ENCODE data around the gene LMAN1L.

Gene LMAN1L

GRCh38 chr15:74817370-74817737, 4.7 kb downstream of the LMAN1L start:
- DNase-seq: no peak

DNA sequence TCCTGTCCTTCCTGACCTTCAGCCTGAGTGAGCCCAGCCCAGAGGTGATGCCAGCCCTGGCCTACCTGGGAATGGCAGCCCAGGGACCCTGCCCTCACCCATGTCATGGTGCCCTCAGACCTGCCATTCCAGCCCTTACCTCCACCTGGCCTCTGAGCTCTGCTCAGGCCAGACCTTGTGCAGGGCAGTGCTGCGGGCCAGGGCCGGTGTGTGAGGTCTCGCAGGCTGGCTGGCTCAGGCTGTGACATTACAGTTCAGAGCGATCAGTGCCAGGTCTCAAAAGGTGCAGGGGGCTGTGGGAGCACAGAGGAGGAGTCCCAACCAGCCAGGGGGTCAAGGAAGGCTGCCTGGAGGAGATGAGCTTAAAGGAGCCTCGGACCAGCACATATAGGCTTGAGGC, 7.4 kb downstream of the LMAN1L start:
- DNase-seq: no peak

GRCh38 chr15:74821091-74821789, 8.6 kb downstream of the LMAN1L start:
- no peak for DNase-seq

DNA sequence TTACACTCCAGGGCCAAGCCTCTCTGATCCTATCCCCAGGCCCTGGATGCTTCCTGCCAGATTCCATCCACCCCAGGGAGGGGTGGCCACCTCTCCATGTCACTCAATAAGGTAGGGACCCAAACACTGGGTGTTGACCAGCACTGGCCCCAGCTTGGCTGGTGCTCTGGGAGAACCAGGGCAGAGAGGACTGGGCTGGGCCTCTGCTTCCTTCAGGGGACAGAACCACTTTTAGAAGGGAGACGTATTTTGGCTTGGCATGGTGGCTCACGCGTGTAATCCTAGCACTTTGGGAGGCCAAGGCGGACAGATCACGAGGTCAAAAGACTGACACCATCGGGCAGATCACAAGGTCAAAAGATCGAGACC, 9.1 kb downstream of the LMAN1L start:
- no peak for DNase-seq

GRCh38 chr15:74822233-74822632, 9.6 kb downstream of the LMAN1L start:
- DNase-seq: no peak

GRCh38 chr15:74823324-74823723, 10.7 kb downstream of the LMAN1L start:
- no peak for DNase-seq

GRCh38 chr15:74824976-74825375, 12.3 kb downstream of the LMAN1L start:
- DNase-seq: no peak

DNA sequence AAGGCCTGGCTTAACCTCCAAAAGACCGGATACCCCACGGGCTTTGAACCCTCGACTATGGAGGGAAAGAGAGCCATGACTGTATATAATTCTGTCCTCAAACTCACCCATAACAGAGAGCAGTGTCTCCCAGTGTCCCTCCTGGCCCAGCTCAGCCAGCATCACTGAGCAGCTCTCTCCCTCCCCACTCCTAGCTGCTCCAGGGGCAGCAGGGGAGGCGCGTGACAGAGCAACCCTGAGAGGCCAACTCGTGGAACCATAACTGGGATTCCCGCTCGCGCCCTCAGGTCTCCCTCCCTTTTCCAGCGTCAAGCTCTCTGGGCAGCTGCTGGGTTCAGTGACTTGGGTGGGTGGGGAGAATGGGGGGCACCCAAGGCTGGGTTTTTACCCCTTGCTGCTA, 13.2 kb downstream of the LMAN1L start:
- DNase-seq: no peak

- peak; percentile 51 for DNase-seq
Observed at GRCh38 chr15:74826364-74826819, 13.8 kb downstream of the LMAN1L start, which contains the start of gene CPLX3. CPLX3 (plus strand) TSS chr15:74826627; CDS start chr15:74826704, 77 bp downstream.

DNA sequence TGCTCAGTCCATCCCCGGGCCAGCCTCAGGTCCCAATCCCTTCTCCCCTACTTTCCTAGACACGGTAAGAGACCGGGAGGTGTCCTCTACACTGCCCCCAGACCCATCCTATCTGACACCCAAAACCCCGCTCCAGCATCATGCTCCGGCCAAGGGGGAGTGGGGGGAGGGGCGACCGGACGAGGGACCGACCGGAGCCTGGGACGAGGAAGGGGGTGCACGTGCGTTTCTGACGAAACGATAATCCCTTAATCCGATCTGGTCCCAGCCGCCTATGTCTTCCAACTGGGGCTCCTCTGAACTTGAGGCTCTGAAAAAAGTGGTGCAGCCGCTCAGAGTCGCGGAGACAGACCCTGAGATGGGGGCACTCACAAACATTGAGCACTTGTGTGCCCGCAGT, 14.3 kb downstream of the LMAN1L start:
- DNase-seq: no peak

- no peak for DNase-seq
Observed at GRCh38 chr15:74827614-74828013, 15.0 kb downstream of the LMAN1L start.

DNA sequence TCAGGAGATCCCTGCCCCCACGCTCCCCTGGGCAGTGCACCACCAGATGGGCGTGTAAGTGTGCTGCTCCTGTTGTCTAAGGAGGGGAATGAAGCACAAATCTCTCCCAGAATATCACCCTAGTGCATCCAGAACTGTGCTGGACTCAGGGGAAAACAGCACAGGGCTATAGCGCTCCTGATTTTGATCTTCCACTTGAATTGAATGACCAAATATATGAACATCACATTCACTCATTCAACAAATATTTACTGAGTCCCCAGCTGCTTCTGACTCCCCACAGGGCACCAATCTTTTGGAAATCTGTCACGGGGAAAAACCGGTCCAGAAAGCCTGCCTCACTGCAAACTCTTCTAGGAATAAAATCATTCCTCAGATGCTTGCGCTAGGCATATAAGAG, 16.2 kb downstream of the LMAN1L start:
- DNase-seq: no peak

GRCh38 chr15:74829486-74829885, 16.9 kb downstream of the LMAN1L start:
- no peak for DNase-seq

DNA sequence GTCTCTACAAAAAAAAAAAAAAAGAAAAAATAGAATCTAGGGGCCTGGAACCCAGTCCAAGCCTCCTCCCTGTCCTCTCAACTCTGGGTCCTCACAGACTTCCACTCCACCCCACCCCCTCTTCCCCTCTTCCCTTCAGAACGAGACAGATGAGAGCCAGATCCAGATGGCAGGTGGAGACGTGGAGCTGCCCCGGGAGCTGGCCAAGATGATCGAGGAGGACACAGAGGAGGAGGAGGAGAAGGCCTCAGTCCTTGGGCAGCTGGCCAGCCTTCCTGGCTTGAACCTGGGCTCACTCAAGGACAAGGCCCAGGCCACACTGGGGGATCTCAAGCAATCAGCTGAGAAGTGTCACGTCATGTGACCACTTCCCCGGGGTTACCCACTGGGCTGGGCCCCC, 17.4 kb downstream of the LMAN1L start:
- DNase-seq: no peak

DNA sequence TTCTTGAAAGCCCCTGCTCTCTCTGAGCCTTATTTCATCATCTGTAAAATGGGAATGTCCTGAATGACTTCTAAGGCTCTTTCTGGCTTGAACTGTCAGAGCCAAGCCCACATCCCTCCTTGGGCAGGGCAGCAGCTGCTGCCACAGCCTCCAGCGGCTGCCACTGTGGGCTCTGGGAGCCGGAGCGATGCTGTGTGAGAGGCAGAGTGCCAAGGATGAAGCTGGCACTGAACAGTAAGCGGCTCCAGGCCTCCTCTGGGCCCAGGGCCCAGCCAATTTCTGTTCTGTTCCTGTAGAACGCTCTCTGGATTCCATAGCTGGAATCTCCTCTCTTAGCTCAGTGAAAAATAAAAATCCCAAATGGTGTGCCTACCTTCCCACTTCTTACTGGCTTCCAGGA, 18.2 kb downstream of the LMAN1L start:
- no peak for DNase-seq

- DNase-seq: no peak
Observed at GRCh38 chr15:74831813-74832495, 19.3 kb downstream of the LMAN1L start.

DNA sequence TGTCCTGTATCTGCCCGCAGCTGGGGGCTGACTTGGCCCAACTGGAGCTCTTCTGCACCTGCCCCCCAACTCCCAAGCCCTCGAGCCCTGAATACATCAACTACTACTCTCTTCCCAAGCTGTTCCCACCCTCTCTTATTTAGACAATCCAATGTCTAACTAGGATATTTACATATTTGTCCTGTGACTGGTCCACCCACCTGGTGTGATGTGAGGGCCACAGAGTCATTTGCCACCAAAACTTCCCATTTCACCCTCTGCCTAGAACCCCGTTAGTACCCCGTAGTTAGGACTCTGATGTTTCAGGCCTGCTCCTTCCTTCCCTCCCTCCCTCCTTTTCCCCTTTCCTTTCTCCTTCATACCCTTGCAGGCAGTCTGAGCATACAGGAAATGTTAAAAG, 20.2 kb downstream of the LMAN1L start:
- no peak for DNase-seq

DNA sequence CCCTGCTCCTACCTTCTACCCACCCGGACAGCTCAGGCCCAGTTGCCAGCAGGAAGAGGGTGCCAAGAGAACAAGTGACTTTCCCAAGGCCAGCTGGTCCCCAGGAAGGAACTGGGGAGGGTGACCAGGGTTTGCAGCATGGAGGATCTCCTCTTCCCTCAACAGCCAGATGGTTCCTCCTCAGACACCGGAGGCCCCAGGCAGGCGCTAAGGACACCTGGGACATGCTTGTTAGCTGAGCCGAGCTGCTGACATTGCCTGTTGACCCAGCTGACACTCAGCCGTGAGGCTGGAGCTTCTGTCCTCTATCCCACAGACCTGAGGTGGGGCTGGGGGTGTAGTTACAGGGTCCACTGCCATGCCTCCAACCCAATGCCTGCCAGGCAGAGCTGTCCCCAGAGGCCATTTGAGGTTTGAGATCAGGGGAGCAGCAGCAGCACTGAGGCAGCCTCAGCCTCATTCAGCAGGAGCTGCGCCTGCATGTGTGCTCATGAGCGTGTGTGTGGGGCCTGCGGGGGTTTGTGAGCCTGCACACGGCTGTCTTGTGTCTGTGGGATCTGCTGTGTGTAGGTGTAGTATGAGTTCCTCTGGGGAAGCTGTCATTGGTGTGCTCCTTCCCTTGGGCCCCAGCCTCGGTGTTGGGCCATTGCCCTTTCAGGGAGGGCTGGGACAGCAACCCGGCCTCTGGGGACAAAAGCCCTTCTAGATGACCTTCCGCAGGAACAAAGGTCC, 20.9 kb downstream of the LMAN1L start:
- no peak for DNase-seq

GRCh38 chr15:74835312-74835823, 22.7 kb downstream of the LMAN1L start:
- peak; percentile 38 for DNase-seq

DNA sequence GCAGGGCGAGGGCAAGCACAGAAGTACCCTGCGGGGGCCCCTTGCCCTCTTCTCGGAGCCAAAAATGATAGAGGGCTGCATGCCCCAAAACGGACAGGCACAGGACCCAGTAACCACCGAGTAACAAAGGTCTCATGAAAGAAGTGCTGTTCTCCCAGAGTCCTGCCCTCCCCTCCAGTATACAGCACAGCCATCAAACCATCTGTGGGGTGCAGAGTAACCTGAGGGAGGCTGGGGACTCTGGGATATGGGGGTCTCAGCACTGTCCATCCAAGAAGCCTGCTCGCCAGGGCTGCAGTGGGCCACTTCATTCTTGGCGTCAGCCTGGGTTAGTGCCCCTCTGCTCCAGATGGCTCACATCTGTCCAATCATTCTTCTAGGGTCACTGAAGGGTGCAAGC, 24.2 kb downstream of the LMAN1L start:
- DNase-seq: no peak

- DNase-seq: no peak
Observed at GRCh38 chr15:74837482-74838136, 25.0 kb downstream of the LMAN1L start.

DNA sequence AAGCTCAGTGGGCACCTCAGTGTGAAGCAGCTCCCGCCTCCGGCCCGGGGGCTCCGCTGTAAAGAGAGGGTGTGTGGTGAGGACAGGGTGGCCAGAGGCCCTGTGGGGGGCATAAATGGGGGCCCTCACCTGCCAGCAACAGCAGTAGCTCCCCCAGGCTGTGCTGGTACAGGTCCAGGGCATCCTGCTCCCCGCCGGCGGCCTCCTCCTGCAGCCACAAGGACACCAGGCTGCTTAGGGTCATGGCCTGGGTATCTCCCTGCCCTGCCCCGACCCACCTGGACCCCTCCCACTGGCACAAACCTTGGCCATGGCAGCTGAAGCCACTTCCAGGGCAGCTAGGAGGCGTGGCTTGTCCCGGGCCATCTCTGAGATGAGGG, 25.5 kb downstream of the LMAN1L start:
- no peak for DNase-seq

Data from T-helper 9 cell (primary cell).